NCI-H748 (cell line): ENCODE measurements around the gene MEOX1.

Experiments
- DNase-seq: peaks from one replicate; lab custom pipeline; 2025; ENCODE audit not compliant: unreplicated experiment; lab: John Stamatoyannopoulos, UW

The MEOX1 gene

DNA sequence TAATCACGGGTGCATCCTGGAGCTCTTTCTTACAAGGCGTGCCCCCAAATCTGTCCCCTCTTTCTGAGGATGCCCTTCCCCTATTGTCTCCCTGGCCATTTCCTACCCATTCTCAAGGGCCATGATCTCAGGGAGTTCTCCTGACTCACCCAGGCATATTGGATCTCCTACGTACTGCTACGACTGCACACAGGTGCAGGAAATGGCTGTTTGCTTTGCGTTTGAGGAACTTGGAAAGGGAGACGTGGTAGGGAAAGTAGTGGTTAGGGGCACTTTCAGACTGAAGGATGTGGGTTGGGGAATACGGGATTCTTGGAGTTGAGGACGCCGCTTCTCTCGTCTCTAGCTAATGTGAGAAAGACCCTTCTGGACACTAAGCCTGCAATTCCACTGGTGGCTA lies 18.7 kb upstream of the MEOX1 start:
- no peak for DNase-seq

DNA sequence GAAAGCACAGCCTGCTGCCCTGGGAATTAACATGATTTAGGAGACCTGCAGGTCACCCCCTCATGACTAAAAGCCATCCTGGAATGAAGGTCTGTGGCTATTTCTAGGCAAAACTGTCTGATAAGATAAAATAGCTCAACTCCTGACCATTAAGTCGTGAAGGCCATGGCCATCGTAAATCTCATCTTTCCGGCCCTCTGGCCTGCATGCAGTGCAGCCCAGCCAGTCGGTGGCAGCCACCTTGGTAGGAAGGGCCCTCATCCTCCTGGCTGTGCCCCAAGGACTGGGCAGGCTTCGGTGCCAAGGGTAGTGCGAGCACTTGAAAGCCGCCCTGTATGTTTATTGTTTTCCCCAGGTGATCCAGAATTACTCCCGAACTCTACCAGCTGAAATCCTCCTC lies 18.2 kb upstream of the MEOX1 start:
- no peak for DNase-seq

DNA sequence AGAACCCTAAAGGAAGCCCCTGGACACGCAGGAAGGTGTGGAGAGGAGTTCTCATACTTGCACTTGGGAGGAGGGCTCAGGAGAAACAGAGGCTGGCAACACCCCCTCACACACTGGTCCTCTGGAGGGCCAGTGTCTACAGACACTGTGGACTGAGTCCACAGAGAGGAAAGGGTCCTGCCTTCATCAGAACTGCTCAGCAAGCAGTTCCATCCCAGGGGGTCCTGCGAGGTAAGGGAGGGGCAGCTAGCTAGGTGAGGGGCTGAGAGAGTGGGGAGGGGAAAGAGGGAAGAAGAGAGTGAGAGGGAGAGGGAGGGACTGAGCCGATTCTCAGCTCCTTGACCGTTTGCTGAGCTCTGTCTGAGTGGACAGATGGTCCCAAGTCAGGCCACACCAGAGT lies 17.7 kb upstream of the MEOX1 start:
- no peak for DNase-seq

DNA sequence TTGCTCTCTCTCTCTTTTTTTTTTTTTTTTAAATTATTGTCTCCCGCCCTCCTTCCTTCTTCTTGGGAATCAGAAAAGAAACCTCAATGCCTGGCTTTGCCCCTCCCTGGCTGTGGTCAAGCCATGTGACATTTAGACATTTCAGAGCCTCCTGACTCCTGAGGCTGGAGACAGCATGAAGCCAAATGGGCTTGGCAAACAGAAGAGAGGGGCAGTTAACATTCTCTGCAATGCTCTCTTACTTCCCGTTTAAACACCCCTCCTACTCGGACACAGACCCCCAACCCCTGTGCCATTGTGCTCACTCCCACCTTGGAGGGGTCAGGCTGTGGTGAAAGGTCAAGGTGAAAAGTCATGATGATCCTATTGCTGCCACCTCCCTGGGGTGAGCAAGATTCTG lies 14.7 kb upstream of the MEOX1 start:
- DNase-seq = no peak

DNA sequence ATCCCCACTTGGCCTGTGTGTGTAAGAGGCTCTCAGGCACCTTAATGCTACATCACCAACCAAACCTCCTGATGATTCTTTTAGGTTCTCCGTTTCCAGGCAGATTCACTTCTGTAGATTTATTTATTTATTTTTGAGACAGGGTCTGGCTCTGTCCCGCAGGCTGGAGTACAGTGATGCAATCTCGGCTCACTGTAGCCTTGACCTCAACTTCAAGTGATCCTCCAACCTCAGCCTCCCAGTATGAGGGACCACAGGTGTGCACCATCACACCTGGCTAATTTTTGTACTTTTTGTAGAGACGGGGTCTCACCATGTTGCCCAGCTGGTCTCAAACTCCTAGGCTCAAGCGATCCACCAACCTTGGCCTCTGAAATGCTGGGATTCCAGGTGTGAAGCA lies 12.7 kb upstream of the MEOX1 start:
- no peak for DNase-seq

DNA sequence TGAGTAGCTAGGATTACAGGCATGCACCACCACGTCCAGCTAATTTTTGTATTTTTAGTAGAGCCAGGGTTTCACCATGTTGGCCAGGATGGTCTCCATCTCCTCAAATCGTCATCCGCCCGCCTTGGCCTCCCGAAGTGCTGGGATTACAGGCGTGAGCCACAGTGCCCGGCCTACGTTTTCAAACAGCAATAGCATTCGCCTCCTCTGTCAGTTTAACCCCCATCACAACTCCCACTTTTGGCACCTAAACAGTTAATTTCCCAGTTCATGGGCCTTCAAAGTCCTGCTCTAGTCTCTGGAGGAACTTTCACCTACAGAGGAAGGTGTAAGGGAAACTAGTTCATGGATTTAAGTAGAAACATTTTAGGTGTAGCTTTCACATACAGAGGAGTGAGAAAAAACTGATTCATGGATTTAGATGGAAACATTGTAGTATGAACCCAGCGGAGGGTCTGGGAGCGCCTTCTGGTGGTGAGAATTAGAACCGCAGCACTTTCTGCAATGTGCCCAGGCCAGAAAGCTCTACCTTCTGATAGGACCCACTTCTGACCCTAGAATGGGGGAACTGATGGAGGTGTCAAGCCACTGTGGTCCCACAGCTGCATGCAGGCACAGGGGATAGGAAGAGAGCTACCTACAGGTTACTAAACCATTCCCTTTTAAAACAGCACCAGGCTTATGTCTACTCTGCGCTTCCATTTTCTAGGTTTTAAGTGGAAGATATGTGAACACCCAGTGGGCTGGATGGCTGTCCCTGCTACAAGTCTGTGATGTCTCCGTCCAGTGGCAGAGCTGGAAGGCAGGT lies 12.0 kb upstream of the MEOX1 start:
- peak; percentile 62 for DNase-seq

DNA sequence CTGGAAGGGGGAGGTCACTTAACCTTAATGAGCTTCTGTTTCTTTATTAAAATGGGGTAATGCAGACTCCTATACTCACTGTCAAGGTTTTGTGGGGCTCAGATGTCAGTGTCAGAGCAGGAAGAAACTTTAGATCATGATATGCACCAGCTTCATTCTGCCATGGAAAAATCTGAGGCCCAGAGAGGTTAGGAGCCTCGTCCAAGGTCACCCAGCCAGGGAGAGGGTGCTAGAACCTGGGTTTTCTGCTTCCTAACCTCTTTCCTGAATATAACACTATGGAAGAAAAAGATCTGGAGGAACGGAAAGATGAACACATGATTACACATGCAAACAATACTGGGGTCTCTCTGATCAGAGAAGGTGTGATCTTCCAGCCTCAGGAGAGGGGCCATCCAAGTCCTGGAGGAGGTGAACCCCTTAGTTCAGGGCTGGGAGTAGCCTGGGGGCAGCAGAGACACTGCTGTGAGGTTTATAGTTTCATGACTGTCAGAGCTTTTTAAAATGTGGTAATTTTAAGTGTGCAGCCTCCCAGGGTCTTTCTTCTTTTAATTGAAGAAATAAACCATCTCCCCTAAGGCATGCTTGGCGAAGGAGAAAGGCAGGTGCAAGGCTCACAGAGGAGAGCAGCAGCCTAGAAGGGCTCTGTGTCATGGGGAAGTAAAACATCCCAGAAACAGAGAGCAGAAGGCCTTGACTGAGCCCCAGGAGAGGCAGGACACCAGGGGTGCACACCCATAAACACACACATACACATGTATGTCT lies 10.2 kb upstream of the MEOX1 start:
- DNase-seq = no peak

DNA sequence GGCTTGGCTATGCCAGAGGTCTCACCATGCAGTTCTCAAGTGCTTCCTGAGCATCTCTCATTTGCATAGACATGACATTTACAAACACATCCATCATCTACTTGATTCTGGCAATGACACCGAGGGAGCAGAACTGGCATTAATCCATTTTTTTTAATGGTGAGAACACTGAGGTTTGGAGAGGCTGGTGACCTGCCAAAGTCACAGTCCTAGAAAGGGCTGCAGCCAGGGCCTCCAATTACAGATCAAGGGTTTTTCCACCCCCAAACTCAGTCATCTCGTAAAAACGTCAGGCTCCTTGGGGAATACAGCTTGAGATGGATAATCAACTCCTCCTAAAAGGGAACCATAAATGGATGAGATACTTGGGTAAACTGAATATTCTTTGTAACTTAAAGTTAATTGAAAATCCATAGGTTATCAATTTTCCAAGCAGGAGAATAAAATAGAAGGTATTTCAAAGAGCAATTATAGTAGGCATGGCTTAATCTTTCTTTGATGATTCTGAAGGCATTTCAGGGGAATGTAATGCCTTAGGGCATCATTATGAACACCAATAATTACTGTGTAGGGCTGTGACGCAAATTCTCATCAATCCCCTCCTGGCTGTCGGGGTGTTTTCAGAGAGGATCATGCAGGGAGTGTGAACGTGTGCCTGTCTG lies 9.4 kb upstream of the MEOX1 start:
- no peak for DNase-seq

DNA sequence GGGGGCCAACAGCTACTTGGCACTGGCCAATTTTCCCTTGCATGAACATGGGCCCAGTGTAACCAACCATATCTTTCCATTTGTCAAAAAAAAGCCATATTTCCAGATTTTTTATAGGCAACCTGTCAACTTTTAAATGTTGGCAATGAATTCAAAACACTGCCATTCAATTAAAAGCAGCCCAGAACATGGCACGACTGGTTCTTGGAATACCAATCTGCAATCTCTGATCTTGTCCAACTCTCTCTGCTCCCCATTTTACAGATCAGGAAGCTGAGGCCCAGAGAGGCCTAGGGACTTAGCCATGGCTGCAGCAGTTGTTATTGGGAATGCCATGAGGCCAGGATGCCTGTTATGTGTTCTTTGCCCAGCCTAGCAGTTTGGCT lies 8.9 kb upstream of the MEOX1 start:
- DNase-seq = no peak

DNA sequence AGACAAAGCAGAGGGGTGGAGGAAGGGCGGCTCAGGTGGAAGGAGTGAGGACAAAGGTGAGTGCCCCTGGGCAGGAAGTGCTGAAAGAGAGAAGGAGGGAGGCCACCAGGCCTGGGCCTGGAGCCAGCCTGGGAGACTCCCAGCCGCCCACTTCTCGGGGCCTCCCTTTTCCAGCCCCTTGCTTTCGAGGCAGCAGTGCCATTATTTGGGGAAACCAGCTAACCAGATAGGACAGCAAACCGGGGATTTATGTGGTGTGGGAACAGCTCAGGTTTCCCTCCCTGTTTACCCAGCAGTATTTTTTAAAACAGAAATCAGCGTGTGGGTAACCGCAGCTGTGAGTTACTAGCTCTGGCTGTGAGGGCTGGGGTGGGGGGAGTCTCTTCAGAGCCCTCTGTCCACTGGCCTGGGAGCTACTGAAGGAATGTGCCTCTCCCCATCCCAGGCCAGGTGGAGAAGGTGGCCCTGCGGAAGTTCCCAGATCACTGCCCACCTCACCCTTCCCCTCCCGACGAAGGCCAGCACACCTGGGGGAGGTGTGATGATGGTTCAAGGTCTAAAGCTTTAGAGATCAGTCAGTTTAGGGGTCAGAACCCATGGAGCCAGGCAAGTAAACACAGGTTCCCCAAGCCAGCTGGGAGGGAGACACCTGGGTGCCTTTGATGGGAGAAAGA lies 8.4 kb upstream of the MEOX1 start:
- no peak for DNase-seq

DNA sequence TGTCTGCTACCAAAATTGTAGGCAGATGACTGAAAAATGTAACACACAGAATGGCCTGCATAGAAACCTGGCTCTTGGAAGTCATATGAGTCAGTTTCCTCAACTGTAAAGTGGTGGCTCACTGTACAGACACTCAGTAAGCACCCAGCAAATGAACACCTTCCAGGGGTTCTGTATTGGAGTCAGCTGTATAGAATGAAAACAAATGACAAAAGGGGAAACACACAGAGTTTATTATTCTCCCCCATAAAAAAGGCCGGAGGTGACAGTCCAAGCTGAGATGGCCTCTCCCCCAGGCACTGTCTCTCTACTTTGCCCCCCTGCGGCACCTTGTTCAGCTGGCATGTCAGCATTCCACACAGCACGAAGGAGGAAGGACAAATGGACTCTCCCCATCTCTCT lies 6.2 kb upstream of the MEOX1 start:
- no peak for DNase-seq

DNA sequence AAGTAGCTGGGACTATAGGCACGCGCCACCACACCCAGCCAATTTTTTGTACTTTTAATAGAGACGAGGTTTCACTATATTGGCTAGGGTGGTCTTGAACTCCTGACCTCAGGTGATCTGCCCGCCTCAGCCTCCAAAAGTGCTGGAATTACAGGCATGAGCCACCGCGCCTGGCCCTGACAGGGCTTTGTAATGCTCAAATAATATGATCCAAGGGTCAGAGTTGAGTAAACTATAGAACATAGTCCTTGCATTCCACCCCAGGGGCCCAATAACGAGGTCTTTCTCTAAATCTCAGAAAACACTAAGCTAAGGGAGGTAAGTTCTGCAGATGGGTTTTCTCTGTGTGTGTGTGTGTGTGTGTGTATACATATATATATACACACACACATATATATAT lies 5.8 kb upstream of the MEOX1 start:
- no peak for DNase-seq

DNA sequence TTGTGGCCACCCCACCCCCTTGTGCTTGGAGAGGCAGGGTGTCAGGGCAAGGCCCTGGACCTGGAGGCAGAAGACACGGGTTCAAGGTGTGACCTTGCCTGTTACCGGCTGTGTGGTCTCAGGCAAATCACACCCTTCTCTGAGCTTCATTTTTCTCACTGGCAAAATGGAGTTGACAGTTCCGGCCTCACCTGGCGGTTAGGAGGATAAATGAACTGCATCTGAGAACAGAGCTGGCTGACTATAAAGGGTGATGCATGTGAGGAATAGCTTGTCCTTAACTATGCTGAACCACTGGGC lies 4.2 kb upstream of the MEOX1 start:
- DNase-seq = no peak

DNA sequence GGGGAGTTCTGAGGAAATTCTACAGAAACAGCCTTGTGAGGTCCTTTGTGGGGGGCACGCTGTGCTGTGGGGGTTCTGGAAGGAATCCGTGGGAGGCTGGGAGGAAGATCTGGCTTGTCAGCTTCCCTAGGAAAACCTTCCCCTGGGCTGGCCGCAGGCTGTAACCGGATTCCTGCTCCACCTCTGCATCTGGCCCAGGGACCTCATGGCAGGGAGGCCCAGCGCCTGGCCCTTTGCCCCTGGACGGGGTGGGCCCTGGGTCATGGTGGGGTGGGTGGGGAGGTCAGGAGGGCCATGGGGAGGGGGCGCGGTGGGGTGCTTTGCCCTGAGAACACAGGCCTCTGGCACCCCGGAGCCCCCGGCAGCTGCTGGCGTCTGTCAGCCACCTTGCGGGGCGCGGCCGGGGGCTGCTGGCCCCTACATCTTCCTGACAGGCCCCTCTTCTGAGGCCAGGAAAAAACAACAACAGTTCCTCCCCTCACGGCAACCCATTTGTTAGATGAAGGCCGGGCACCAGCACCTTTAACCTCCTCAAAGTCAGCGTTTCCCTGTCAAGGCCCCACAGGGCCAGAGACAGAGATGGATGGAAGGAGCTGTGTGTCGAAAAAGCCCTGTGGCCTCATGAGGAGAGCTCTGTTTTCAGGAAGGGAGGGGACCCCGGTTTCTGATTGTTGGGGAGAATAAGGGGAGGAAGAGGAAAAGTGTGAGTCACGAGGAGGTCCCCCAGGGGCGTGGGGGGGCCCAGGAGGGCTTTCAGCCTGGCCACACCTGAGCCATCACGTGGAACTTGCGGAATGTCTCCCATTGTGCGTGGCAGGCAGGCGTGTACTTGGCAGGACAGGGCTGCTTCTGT lies 3.6 kb upstream of the MEOX1 start:
- DNase-seq = no peak

DNA sequence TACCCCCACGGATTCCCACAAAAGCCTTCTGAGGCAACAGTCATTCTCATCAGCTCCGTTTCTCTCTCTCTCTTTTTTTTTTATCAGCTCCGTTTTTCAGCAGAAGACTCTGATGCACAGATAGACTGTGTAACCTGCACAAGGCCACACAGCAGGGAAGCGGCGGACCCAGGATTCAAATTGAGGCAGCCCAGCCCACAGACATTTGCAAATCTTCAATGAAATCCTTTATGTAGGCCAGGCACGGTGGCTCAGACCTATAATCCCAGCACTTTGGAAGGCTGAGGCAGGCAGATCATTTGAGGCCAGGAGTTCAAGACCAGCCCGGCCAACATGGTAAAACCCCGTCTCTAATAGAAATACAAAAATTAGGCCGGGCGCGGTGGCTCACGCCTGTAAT lies 2.4 kb upstream of the MEOX1 start:
- DNase-seq = no peak

DNA sequence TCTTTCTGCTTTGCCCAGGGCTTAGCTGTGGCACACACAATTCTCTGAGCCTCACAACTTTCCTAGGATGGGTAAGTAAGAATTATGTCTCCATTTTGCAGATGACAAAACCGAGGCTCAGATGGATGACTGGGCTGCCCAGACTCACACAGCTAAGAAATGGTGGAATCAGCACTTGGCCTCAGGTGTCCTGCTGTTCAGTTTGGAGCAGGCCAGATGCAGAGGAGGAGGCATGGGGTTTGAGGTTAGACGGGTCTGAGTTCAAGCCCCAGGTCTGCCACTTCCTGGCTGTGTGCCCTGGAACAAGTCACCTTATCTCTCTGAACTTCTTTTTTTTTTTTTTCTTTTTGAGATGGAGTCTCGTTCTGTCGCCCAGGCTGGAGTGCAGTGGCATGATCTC lies 1.7 kb upstream of the MEOX1 start:
- no peak for DNase-seq

DNA sequence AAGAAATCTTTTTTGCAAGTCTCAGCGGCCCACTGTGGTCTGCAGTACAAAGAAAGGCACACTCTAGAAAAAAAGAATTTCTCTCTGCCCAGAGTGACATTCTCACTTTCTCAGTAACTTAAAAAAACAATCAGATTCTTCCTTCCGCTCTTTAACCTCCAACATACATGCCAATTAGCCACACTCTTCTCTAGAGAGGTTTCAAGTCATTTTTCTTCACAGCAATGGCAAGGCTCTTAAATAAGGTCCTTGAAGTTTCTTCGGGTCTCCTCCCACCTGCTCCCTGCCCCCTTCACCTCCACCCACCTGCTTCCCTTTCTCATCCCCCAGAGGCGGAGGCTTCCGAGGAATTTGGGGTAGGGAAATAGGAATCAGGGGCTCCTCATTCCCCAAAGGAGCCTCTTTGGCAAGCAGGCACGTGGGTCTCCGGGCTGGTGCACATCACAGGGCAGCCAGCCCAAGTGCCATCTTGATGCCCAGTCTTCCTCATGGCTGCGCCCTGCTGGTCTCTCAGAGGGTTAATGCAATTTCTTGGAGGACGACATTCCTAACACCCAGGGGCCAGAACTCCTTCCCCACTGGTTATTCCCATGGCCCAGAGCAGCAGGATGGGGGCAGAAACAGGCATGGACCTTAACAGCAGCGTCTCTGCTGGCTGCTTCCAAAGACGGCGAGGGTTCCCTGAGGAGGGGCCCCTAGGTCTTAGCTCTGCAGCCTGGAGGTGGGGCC lies 855 bp upstream of the MEOX1 start:
- DNase-seq = no peak

DNA sequence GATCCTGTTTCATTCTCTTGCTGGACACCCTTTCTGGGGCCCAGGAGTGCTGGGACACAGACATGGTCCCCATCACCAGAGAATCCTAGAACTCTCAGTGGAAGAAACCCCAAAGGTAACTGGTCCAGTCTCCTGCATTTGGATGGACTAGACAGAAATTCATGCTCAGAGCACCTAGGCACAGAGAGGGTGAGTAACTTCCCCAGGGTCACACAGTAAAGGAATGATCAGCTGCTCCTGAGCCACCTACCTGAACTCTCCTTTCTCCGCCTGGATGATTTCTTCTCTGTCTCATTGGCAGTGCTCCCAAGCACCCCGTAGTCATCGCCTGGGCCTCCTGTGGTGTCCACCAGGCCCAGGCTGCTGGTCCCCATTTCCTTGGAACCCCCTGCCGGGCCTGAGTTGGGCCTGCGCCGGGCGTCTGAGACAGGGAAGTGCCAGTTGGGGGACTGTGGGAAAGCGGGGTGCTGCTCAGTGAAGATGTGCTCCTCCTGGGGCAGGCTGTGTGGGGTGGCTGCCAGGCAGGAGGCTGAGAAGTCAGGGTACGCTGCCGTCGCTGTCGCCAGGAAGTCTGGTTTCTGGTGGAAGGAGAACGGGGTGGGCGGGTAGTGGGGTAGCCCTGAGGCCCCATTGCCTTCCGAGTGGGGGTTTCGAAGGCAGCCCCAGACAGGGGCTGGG lies 767 bp downstream of the MEOX1 start:
- DNase-seq = no peak

DNA sequence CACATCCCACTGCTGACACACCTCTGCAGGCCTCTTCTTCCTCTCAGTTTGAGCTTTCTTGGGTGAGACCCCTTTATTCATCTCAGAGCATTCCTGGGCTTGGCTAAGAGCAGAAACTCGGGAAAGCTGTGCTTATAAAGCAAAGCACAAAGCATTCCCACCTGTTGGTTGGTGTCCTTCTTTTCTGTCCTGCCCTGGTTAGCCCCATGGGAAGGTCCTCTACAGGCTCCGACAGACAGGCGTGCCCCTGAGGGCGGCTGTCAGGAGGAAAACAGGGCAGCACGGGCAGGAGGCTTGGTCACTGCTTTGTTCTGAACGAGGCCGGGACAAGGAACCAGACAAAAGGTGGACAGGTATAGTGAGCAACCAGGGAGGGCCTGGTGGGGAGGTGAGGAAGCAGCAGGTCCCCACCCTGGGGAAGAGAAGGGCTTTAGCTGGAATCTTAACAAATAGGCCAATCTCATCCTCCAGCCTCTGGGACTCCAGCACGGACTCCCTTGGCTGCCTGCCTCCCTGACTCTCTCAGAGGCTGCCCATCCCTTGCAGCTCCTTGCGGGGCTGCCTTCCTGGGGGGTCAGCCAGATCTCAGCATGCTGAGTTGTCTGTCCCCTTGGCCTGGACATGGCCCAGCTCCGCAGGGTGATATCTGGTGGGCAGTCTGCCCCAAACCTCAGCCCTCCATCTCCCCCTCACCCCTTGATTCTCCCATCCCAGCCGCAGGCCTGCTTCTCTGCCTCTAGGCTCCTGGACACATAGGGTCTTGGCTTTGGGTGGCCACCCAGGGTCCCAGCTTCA lies 1.7 kb downstream of the MEOX1 start:
- DNase-seq = no peak
